HG02759 (cell line): ENCODE results near the gene UGT3A2.
"Not testable (repeated sequence)": the region's sequence is repeated elsewhere in the genome, so short reads cannot be mapped to it uniquely, and the experiment has no call there.

Source experiments
- ATAC-seq: cut with Tn5 transposase; IDR thresholded peaks from one replicate; pipeline ENCODE4 v1.9.1; 2021; ENCODE audit warnings: mild to moderate bottlenecking, moderate library complexity; ENCODE audit not compliant: unreplicated experiment

The UGT3A2 gene

DNA sequence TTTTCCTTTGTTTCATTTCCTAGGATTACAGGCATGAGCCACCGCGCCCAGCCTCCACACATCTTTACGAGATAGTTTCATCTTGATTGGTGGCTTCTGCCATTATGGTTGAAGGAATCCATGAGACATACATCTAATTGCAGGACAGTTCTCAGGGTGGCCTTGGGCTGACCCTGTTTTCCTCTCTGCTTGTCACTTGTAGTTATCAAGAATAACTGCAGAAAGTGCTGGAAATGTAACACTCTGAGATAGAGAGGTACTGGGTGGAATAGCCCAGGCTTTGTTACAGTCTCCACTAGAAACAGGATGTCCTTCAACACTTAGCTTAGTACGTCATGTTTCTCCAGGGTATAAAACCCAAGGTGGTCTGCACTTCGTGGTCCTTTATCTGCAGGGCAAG lies 10.7 kb downstream of the UGT3A2 start:
- ATAC-seq = no peak

DNA sequence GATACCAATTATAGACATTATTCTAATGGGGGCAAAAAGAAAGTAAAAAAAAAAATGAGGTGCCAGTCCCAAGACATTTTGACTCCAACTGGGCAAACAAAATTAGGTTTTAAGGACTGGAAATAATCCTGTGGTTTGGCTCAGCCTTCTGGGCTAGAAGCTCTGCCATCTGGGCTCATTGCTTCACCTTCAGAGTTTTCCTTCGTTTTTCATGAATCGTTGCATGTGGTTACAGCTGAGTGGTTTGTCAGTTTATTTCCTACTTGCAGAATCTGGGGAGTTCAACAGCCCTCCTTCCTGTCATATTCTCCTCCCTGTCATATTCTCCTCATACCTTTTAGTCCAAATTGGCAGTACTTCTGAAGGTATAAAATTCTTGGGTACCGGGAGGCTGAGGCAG lies 12.0 kb downstream of the UGT3A2 start:
- ATAC-seq = no peak

DNA sequence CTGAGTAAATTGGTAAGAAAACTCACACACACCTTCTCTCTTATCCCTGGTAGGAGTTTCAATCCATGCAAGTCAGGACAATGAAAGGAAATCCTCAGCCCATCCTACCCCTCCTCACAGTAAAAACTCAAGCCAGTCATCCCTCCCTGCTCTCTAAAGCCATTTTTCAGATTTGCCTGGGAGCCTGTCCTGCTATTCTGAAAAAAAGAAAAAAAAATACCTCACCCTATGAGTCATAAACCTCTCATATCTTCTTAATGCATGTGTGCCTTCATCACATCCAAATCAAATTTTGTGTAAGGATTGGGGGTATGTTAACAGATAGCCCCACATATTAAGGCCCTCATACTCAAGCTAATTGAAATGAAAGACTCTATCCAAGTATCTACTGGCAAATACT lies 14.1 kb downstream of the UGT3A2 start:
- no peak for ATAC-seq

GRCh38 chr5:36049949-36050348 lies 16.7 kb downstream of the UGT3A2 start:
- ATAC-seq = no peak

DNA sequence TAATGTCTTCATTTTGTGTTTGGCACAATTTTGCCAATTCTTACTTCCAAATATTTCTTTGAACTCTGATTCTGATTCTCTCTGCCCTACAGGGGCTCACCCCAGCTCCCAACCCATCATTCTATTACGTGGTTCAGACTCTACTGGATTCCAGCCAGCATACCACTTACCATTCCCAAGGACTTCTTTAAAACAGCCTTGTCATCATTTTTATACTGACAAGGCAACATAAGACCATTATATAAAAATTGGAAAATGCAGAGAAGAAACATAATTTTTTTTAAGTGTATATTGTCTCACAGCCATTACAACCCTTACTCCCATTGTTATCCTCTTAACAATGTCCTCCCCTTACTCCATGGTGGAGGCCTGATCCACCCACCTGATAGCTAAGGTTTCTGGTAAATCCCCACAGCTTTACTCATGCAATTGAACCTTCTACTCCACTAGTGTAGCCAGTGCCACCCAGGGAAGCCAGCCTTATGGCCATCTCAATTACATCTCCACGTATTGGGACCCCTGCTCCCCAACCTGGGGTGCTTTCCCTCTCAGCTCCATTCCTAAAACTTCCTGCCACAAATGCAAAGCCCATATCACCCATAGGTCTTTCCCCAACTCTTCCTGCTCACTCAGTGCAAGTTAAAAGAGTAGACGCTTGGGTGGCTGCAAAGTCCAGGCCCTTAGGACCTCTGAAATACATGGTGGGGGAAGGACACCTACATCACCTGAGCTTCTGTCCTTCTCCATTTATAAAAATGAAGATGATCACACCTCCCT lies 19.1 kb downstream of the UGT3A2 start:
- no peak for ATAC-seq

DNA sequence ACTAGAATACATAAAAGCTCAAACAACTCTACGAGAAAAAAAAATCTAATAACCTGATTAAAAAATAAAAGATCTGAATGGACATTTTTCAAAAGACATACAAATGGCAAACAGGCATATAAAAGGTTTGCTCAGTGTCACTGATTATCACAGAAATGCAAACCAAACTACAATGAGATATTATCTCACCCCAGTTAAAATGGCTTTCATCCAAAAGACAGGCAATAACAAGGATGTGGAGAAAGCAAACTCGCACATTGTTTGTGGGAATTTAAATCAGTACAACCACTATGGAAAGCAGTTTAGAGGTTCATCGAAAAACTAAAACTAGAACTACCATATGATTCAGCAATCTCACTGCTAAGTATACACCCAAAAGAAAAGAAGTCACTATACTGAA lies 20.8 kb downstream of the UGT3A2 start:
- ATAC-seq = no peak

DNA sequence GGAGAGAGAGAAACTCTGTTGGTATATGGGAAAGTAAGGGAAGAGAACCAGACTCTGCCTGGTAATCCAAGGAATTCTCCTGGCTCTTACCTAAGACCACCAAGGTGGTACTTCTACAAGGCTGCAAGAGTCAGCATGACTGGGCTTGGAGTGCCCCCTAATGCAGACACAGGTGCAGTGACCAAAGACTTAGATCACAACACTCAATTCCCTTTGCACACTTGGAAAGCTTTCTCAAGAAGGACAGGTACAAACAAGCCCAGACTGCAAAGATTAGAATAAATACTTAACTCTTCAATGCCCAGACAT lies 25.2 kb downstream of the UGT3A2 start:
- ATAC-seq = no peak

- no peak for ATAC-seq
Measured at GRCh38 chr5:36040651-36041536, 25.8 kb downstream of the UGT3A2 start.

- no peak for ATAC-seq
Measured at GRCh38 chr5:36035696-36036095, 31.0 kb downstream of the UGT3A2 start.

- not testable (repeated sequence) for ATAC-seq
Measured at GRCh38 chr5:36034536-36035134, 32.0 kb downstream of the UGT3A2 start.

DNA sequence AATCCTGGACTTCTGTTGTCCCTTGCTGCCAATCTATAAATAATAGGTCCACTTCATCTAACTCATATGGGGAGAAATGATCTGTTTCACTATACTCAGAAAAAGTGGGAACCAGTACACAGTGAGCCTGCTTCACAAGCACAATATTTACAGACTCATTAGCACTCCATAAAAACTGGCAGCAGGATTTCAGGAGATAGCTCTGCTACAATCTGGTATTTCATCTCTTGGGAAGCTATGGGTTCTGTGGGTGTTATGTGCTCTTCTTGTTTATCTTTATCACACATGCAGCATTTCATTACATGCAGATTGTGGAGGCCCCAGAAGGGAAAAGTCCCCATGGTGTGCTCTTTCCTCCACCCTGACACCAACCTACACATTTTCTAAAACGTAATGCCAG lies 33.2 kb downstream of the UGT3A2 start:
- ATAC-seq = no peak

- ATAC-seq = no peak
Measured at GRCh38 chr5:36033047-36033446, 33.6 kb downstream of the UGT3A2 start.

DNA sequence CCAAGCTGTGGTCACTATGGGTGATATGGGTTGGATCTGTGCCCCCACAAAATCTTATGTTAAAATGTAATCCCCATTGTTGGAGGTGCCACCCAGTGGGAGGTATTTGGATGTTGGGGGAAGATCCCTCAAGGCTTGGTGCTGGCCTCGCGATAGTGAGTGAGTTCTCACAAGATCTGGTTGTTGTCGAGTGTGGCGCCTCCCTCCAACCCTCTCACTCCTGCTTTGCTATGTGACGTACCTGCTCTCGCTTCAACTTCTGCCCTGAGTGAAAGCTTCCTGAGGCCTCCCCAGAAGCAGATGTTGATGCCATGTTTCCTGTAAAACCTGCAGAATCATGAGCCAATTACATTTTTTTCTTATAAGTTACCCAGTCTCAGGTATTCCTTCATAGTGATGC lies 35.5 kb downstream of the UGT3A2 start:
- no peak for ATAC-seq

DNA sequence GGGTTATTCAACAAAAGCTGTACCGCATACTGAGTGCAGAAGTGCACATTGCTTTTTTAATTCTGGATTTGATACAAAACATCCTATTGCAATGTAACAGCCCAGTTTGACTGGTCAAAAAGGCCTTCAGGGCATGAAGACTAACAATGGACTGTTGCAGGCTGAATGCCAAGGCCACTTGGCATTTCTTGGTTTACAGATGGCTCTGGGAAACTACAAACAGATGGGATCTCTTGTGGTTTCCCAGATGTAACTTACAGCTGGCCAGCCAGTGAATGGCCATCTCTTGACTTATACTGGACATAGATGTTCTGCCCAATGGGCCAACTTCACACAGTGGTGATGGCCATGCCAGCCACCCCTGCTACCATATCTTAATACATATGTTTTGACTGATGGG lies 36.8 kb downstream of the UGT3A2 start:
- ATAC-seq = no peak

DNA sequence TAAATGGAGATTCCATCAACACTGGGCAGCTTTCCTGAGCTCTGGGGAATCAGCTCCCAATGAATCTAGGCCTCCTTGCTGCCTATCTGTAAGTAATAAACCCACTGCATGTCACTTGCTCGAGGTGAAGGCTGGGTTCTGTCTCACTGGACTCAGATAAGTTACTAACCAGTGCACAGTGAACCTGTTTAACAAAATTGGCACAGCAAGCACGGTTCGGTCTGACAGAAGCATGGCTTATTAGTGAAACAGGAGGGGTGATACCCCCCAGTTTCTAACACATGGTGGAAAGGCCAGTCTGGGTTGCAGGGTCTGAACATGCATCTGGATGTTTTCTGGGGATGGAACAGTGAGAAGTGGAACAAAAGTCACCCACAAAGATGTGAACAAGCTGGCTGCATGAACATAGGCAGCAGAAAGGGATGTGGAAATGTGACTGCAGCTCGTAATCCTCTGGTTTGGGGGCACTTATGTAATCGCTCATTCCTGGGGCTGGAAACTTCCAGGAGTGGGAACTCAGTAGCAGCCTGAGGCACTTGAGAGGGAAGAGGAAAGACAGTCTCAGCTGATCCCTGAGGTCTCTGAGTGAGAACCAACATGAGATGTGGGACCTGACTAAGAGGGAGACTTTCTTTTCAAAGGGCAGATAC lies 37.7 kb downstream of the UGT3A2 start:
- no peak for ATAC-seq

DNA sequence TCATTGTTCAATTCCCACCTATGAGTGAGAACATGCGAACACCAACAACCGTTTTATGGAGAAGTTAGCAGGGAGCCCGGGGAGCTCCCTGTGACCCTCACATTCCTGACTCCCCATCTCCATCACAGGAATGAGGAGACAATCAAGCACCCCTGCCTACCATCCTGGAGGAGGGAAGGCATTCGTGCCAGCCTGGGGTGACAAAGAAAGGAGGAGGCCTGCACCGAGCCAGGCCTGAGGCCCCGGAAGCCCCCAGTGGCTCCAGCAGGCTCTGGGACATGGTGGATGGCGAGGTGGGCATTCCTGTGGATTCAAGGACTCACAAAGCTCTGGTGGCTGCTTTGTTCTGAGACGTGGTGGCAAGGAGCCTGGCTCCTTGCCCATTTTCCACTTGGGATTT lies 39.0 kb downstream of the UGT3A2 start:
- no peak for ATAC-seq

- no peak for ATAC-seq
Measured at GRCh38 chr5:36026706-36027465, 39.8 kb downstream of the UGT3A2 start.

DNA sequence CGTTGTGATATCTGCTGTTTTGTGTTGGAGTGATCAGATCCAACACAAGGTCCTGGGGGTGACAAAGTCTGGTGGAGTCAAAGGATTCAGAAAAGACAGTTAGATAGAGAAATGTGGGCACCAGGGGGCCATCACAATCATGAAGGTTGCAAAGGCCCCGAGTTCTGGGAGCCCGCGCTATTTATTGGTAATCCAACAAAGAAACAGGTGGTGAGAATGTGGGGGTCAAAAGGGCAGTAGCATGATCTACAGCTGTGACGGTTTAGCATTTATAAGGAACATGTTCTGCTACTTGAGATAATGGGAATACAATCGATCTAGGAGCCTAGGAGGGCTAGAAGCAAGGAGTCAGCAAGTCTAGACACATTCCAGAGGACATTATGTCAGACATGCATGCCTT lies 44.4 kb downstream of the UGT3A2 start:
- not testable (repeated sequence) for ATAC-seq

GRCh38 chr5:36019584-36019983 lies 47.1 kb downstream of the UGT3A2 start:
- ATAC-seq = not testable (repeated sequence)

DNA sequence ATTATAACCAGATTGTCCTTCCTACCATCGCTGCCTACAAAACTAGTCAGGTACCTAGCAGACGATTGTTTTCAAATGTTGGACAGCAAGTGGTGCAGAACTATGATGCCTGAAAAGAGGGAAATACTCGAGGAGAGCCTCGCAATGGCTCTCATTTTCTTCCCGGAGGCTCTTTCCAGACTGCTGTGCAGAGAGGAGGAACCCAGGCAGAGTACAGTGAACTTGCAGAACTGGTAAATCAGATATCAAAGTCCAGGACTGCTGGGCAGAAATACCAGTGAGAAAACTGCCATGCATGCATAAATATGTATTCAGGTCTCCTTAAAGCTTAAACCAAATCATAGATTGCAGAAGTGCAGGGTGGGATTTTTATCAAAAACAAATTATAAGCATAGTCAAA lies 49.1 kb downstream of the UGT3A2 start:
- ATAC-seq = no peak

DNA sequence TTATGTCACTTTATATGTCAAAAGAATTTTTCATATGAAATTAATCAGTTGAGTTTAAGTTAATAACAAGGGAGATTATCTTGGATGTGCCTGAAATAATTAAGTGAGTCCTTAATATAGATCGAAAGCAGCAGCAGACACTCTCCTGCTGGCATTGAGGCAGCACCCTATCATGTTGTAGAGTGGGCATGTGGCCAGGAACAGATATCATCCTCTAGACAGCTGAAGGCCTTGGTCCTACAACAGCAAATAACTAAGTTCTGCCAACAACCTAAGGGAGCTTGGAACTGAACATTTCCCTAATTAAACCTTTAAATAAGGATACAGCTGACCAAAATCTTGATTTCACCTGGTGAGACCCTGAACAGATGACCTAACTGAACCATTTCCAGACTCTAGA lies 49.7 kb downstream of the UGT3A2 start:
- ATAC-seq = no peak
